ENCODE measurements around the gene MVB12B.

- TF ChIP-seq CTCF (conservative IDR thresholded peaks at IDR 0.05; ENCODE audit: low read length), result peak; percentile 64
- no peak for TF ChIP-seq EZH2phosphoT487 (IDR thresholded peaks at IDR 0.05; ENCODE audit: borderline replicate concordance)
Measured at GRCh38 chr9:126397056-126397455, 70.4 kb downstream of the MVB12B start.

Data from Loucy (cell line).